HG02588 (cell line): Measurements from ENCODE around the gene LHFPL3.
"Not testable (repeated sequence)": the region's sequence is repeated elsewhere in the genome, so short reads cannot be mapped to it uniquely, and the experiment has no call there.

Source experiments
- ATAC-seq: cut with Tn5 transposase; IDR thresholded peaks from one replicate; pipeline ENCODE4 v1.9.1; 2021; ENCODE audit warnings: mild to moderate bottlenecking, moderate library complexity; ENCODE audit not compliant: unreplicated experiment

The LHFPL3 gene

GRCh38 chr7:104926601-104927041 is 598.2 kb downstream of the LHFPL3 start:
- ATAC-seq, result no peak

- no peak for ATAC-seq
Observed at GRCh38 chr7:104927055-104927454, 598.7 kb downstream of the LHFPL3 start.

GRCh38 chr7:104928721-104929400 is 600.5 kb downstream of the LHFPL3 start:
- ATAC-seq, result no peak

- no peak for ATAC-seq
Observed at GRCh38 chr7:104929921-104930320, 601.5 kb downstream of the LHFPL3 start.

- ATAC-seq, result no peak
Observed at GRCh38 chr7:104931181-104931781, 602.9 kb downstream of the LHFPL3 start.

- no peak for ATAC-seq
Observed at GRCh38 chr7:104933022-104933421, 604.6 kb downstream of the LHFPL3 start.

GRCh38 chr7:104933521-104933988 is 605.2 kb downstream of the LHFPL3 start:
- ATAC-seq, result no peak

GRCh38 chr7:104934665-104935064 is 606.3 kb downstream of the LHFPL3 start:
- ATAC-seq, result no peak

- no peak for ATAC-seq
Observed at GRCh38 chr7:104935276-104935675, 606.9 kb downstream of the LHFPL3 start.

GRCh38 chr7:104936546-104936945 is 608.1 kb downstream of the LHFPL3 start:
- ATAC-seq, result no peak

- ATAC-seq, result not testable (repeated sequence)
Observed at GRCh38 chr7:104937489-104937888, 609.1 kb downstream of the LHFPL3 start.

GRCh38 chr7:104938741-104939390 is 610.5 kb downstream of the LHFPL3 start:
- ATAC-seq, result peak; percentile 27

GRCh38 chr7:104940023-104940710 is 611.8 kb downstream of the LHFPL3 start:
- ATAC-seq, result no peak

GRCh38 chr7:104943502-104944343 is 615.3 kb downstream of the LHFPL3 start:
- peak; percentile 21 for ATAC-seq

GRCh38 chr7:104945599-104945956 is 617.2 kb downstream of the LHFPL3 start:
- no peak for ATAC-seq

GRCh38 chr7:104946338-104946737 is 617.9 kb downstream of the LHFPL3 start:
- no peak for ATAC-seq

GRCh38 chr7:104950006-104950405 is 621.6 kb downstream of the LHFPL3 start:
- ATAC-seq, result no peak

GRCh38 chr7:104950754-104951153 is 622.4 kb downstream of the LHFPL3 start:
- no peak for ATAC-seq

- no peak for ATAC-seq
Observed at GRCh38 chr7:104951546-104951945, 623.1 kb downstream of the LHFPL3 start.

GRCh38 chr7:104955276-104955675 is 626.9 kb downstream of the LHFPL3 start:
- no peak for ATAC-seq
